Measurements from ENCODE around the gene REN.

- TF ChIP-seq POLR2A (IDR thresholded peaks at IDR 0.05) (no peak), CTCF (IDR thresholded peaks at IDR 0.05) (no peak), EP300 (IDR thresholded peaks at IDR 0.05) (no peak)
Measured at GRCh38 chr1:204166219-204166618, at the start of gene REN.

All from ovary (tissue), 3 donors.